Posterior cingulate gyrus (tissue), 11 donors: ENCODE results near the gene NGLY1.

Source experiments
- DNase-seq, 10 donors: peaks; one replicate each; pipeline versions ENCODE4 v3.0.0 to v3.0.0-alpha.2; 2020 to 2021; ENCODE audit warnings: mixed read lengths in 3 of 10
- intact Hi-C: fragments of 100-400 bp; cut with DNase I; formaldehyde crosslinking; loops from one replicate; pipeline ENCODE4 v1.15.1; 2023

NGLY1 gene, protein sequence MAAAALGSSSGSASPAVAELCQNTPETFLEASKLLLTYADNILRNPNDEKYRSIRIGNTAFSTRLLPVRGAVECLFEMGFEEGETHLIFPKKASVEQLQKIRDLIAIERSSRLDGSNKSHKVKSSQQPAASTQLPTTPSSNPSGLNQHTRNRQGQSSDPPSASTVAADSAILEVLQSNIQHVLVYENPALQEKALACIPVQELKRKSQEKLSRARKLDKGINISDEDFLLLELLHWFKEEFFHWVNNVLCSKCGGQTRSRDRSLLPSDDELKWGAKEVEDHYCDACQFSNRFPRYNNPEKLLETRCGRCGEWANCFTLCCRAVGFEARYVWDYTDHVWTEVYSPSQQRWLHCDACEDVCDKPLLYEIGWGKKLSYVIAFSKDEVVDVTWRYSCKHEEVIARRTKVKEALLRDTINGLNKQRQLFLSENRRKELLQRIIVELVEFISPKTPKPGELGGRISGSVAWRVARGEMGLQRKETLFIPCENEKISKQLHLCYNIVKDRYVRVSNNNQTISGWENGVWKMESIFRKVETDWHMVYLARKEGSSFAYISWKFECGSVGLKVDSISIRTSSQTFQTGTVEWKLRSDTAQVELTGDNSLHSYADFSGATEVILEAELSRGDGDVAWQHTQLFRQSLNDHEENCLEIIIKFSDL

DNA sequence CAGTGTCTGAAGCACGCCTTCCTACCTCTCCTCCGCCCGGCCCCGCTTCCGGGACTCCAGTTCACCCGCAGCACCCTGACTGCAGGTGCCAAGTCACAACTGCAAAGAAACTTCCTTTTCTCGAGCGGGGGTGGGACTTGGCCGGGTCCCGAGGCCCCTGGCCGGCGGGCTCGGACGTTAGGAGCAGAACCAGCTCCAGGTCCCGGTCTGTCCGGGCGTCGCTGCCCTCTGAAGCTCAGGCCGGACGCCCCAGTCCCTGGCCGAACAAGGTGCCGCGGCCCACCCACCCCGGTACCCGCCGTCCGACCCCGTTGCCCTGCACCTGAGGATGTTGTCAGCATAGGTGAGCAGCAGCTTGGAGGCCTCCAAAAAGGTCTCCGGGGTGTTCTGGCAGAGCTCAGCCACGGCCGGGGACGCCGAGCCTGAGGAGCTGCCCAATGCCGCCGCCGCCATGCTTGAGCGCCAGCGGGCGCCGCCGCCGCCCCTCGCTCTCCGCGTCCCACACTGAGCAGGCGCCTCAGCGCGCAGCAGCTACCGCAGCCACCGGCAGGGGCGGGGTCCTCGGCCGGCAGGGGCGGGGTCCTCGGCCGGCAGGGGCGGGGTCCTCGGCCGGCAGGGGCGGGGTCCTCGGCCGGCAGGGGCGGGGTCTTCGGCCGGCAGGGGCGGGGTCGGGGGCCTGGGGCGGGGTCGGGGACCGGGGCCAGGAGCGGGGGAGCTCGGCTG is at the start of gene NGLY1:
Gene NGLY1 (minus strand): TSS at position 506 of the 723 bp plus-strand sequence. CDS start 53 bp downstream, at position 453.
- intact Hi-C loops, result loop anchor here (5.0 kb wide), 1 partner anchor 121 kb away; the partner anchor contains the start of gene TOP2B
- DNase-seq, result peak; percentile 66 to 98 (median 86)

DNA sequence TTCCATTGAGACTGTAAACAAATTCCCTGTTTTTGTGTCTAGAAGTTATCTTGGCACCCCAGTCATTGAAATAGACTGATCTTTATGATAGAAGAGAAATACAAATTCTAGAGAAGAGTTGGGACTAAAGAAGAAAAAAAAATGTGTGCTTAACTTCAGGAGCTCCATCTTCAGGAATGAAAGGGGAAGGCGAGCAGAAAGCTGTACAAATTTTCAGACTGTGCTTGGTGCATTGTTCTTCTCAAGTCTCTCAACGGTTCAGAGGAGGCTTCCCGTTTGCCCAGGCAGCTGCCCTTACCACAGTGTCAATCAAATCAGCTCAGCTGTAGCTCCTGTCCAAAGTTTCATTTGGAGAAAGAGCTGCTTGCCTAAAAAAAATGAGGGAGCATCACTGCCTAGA is 48.3 kb upstream of the NGLY1 start:
- no peak for DNase-seq
- intact Hi-C loops, result no loop called here

- intact Hi-C loops, result no loop called here
- DNase-seq, result peak in 4 of 10 donors; percentile 17 to 49 (median 24)
Observed at GRCh38 chr3:25830373-25831280, 47.4 kb upstream of the NGLY1 start.

DNA sequence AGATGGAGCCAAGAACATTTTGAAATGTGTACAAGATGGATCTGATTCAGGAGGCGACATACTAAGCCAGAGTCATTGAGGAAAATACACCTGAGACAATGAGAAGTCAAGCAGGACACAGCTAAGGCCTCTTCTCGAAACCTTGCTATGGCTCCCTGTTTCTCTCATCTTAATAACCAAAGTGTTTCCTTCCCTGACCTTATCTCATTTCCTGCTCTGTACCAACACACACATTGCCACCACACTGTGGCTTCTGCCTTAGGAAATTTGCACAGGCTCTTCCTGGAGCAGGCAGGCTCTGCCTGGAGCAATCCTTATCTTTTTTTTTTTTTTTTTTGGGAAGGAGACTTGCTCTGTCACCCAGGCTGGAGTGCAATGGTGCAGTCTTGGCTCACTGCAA is 43.3 kb upstream of the NGLY1 start:
- no peak for DNase-seq
- intact Hi-C loops, result no loop called here

DNA sequence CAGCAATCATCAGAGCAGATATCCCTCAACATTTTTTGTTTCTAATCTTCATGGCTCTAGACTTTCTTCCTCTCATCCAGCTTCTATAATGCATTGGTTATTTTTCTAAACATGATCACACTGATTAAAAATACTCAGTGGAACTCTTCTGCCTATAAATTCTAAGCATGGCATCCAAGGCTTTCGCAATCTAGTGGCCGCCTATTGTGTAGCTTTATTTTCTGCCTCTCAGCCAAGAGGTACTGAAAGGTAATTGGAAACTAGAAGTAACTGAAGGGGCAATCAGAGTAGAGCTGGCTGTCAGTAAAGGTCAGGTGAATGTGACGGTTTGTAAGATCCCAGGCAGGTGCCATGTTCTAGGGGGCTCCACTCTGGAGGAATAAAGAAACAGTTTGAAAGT is 40.1 kb upstream of the NGLY1 start:
- DNase-seq, result no peak
- intact Hi-C loops, result no loop called here

- intact Hi-C loops, result no loop called here
- DNase-seq, result no peak
Observed at GRCh38 chr3:25821746-25822573, 38.7 kb upstream of the NGLY1 start.

- intact Hi-C loops, result no loop called here
Observed at GRCh38 chr3:25820816-25821486, 37.7 kb upstream of the NGLY1 start.

DNA sequence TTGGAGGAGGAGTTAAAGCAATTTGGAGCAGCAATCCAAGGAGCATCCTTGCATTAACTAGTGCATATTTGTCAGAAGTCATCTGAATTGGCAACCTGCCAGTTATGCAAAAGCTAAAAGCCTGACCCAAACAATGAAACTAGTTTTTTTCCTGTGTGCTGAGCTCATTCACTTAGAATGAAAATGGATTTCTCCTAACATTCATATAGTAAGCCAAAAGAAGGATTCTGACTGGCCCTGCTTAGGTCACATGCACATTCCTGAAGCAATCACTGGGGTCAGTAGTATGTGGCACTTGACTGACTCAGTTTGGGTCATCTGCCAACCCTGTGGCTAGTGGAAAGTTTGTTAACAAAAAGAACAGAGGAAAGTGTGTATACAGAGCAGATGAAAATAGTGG is 37.1 kb upstream of the NGLY1 start:
- intact Hi-C loops, result no loop called here
- DNase-seq, result no peak

More at GRCh38 chr3:25820816-25821486, 37.7 kb upstream of the NGLY1 start:
- DNase-seq, result no peak

GRCh38 chr3:25818335-25818734 is 35.1 kb upstream of the NGLY1 start:
- intact Hi-C loops, result no loop called here
- DNase-seq, result no peak

DNA sequence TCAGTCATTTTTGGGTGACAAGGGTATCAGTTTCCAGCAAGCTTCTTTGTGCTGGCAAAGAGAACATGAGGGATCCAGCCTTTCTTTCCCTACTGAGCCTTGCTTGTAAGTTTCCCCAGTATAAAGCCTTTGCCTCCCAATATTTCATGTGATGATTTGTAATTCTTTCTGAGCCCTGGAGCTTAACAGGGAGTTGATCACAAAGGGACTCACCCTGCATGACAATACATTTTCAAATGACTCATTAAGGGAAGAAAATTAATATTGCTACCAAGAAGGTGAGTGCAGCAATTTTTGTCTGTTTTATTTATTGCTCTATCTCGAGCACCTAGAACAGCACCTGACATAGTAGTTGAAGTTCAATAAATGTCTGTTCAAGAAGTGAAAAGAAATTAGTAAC is 34.4 kb upstream of the NGLY1 start:
- DNase-seq, result no peak
- intact Hi-C loops, result no loop called here

- no peak for DNase-seq
- intact Hi-C loops, result no loop called here
Observed at GRCh38 chr3:25817107-25817506, 33.9 kb upstream of the NGLY1 start.

- DNase-seq, result no peak
- intact Hi-C loops, result no loop called here
Observed at GRCh38 chr3:25812644-25813043, 29.4 kb upstream of the NGLY1 start.

GRCh38 chr3:25804676-25805075 is 21.4 kb upstream of the NGLY1 start:
- DNase-seq, result no peak
- intact Hi-C loops, result no loop called here

DNA sequence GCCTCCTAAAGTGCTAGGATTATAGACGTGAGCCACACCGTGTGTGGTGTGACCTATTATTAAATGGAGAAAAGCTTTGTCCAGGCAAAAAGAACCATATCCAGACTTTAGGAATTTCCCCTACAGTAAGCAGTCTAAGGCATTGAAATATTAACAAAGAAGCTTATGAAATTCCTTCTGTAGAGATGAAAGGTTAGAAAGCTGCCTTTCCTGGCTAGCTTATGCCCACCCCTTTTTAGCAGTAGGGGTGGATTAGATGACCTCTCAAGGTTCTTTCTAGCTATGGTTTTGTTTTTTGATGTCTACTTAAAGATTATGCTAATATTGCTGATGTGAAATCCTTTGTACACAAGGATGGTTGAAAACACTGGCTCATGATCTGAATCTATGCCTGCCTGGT is 20.6 kb upstream of the NGLY1 start:
- no peak for DNase-seq
- intact Hi-C loops, result no loop called here

- intact Hi-C loops, result no loop called here
- no peak for DNase-seq
Observed at GRCh38 chr3:25801786-25802185, 18.5 kb upstream of the NGLY1 start.

DNA sequence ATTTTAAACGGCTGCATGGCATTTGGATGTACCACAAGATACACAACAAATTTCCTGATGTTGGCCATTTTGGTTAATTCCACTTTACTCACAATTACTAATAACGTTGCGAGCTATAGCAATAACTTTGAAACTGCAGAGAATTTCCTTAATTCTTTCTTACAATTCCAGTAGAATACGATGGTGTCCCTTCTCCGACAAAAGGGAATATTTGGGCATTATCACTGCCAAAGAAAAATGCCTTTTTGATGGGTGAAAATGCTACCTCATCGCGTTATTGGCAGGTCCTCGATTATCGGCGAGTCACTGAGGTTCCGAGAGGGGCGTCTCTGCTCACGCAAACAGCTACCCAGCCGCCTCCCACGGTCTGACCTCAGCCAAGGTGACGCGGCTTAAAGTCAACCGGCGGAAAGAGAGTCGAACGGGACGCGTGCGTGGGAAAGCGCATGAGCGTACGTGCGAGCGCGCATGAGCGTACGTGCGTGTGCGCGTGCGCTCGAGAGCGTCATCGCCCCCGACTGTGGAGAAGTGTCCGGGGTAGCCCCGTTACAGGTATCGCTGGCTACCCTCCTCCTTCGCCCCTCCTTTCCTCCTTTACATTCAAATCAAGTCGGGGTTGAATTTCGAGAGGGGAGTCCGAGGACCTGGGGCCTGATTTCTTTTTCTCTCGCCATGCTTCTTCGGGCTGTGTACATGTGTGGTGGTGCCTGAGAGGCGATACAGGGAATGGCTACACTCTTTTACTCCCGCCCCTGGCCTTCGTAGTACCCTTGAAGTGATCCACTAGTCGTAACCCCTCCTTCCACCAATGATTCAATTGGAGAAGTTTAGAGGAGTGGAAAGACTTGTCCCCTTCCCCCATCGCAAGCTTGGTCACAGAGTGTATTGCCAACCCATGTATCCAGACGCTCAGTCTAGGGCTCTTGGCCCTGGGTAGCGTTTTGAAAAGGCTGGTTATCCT is 6.6 kb upstream of the NGLY1 start, which contains the start of gene OXSM:
Gene OXSM (plus strand): TSS at position 495 of the 961 bp plus-strand sequence. CDS start 931 bp downstream, outside the sequence.
- peak; percentile 66 to 96 (median 81) for DNase-seq
- intact Hi-C loops, result no loop called here

GRCh38 chr3:25789209-25789595 is 6.0 kb upstream of the NGLY1 start:
- intact Hi-C loops, result no loop called here
- no peak for DNase-seq

DNA sequence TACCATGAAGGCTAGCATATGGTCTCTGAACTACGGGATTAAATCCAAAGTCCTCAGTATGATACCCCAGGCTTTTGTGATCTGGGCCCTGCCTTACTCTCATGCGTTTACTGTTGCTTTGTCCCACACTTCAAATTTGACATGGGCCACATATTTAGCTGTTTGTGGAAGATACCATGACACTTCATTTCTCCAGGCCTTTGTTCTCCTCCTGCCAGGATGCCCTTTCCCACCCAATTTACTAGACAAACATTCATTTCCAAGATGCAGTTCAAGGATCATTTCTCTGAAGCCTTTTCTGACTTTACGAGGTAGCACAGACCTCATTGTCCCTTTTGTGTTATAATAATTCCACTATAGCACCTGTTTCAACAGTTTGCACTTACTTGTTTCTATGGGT is 4.4 kb upstream of the NGLY1 start:
- intact Hi-C loops, result no loop called here

More for the DNA sequence above, 4.4 kb upstream of the NGLY1 start:
- DNase-seq, result no peak
